GM21367 (cell line): ENCODE results near the gene ZNF343.
"Not testable (repeated sequence)": the region's sequence is repeated elsewhere in the genome, so short reads cannot be mapped to it uniquely, and the experiment has no call there.

Source experiments
- ATAC-seq: cut with Tn5 transposase; IDR thresholded peaks from one replicate; pipeline ENCODE4 v1.9.1; 2021; ENCODE audit not compliant: unreplicated experiment

ZNF343 gene

DNA sequence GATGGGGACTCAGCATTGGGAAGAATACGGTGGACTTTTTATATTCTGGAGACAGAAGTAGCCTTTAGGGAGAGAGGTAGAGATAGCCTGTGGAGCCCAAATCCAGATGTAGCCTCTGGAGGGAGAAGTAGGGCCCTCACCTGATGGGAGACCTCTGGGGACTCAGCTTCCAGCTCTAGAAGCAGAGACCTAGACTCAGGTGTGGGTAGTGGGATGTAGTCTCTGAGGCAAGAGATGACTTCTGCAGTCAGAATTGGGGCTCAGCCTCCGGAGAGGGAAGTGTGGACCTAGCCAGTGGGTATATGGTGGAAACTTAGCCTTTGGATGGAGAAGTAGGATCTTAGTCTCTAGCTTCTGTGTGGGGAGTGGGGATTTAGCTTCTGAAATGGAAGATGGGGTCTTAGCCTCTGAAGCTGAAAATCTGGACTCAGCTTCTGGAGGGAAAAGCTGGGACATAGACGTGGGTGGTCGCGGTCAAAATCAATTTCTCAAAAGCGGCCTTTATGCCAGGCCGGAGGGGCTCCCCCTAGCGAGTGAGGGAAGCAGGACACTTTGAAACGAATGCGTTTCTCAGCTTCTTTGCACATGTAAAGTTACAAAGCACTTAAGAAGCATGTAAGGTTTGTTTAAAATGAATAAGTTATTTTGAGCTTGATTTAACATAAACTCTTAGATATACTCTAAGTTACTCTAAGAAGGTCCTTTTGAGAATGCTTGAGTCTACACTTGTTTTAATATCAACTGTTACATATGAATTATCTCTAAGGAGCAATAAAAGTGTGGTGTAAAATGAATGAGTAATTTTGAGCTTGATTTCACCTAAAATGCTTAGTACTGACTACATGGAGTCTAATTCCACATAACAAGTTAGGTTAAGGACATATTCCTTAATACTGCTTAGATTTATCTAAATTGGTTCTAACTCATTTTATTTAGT, 12.9 kb upstream of the ZNF343 start:
- ATAC-seq, result no peak

- ATAC-seq, result no peak
Observed at GRCh38 chr20:2520617-2521016, 11.9 kb upstream of the ZNF343 start.

DNA sequence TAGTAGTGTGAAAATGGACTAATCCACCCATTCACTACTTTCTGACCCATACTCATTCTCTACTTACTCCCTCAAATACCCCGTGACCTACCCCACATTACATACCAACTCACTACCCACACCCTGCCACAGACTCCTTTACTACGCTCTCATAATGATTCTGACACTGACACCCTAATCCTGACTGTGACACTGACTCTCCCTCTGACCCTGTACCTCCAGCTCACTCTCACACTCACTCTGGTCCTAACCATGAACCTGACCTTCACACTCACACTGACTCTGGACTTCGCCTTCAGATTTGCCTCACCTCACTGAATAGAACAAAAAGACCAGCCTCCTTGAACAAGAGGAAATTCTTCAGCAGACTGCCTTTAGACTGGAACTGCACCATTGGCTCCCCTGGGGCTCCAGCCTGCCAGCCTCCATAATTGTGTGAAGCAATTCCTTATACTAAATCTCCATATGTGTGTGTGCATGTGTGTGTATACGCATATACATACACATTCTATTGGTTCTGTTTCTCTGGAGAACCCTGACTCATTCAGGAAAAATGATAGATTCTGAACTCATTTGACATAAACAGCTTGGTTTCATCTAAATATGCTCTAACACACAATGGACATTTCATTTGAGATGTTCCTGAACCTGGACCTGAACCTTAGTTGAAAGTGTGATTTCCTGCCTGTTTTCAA, 10.5 kb upstream of the ZNF343 start:
- no peak for ATAC-seq

- ATAC-seq, result no peak
Observed at GRCh38 chr20:2518558-2518957, 9.8 kb upstream of the ZNF343 start.

DNA sequence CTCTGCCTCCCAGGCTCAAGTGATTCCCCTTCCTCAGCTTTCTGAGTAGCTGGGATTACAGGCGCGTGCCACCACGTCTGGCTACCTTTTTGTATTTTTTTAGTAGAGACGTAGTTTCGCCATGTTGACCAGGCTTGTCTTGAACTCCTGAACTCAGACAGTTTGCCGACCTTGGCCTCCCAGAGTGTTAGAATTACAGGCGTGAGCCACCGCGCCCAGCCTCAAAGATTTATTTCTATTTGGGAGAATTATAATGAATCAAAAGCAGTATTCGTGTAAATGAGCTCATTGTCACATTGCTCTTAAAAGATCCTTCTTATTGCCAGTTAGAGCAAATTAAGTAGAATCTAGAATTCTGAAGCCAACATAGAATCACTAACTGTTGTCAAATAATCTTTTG, 9.4 kb upstream of the ZNF343 start:
- ATAC-seq, result no peak

DNA sequence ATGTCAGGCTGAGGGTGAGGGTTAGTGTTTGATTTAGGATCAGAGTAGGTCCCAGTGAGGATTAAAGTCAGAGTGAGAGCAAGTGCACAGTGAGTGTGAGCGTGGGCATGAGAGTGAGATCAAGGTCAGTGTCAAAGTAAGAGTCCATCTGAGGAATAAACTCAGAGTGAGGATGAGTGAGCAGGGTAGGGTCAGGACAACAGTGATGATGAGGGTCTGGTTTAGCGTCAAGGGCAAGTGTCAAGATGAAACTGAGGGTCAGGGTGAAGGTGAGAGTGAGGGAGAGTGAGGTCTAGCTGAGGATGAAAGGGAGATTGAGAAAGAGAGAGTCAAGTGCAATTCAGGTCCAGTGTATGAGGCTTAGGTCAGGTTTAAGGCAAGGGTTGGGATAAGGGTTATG, 7.7 kb upstream of the ZNF343 start:
- ATAC-seq, result no peak

GRCh38 chr20:2515203-2515602, 6.5 kb upstream of the ZNF343 start:
- ATAC-seq, result no peak

DNA sequence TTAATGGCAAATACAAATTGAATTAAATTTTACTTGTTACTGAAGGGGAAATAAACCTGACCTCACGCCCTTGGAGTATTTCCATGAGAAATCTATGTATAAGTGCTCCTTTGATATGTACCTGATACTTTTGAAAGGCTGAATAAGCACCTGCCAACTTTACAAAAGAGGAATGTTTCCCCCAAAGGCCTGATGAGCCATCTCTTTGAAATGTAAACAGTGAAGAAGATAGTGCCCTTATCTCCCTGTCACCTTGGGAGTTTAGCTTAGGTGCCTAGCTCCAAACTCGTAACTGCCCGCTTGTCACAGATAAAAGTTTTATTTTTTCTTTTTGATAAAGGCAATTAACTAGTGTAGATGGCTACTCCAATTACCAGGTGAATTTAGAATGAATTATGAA, 1.1 kb upstream of the ZNF343 start:
- no peak for ATAC-seq

GRCh38 chr20:2509468-2509781, 710 bp upstream of the ZNF343 start:
- ATAC-seq, result no peak

DNA sequence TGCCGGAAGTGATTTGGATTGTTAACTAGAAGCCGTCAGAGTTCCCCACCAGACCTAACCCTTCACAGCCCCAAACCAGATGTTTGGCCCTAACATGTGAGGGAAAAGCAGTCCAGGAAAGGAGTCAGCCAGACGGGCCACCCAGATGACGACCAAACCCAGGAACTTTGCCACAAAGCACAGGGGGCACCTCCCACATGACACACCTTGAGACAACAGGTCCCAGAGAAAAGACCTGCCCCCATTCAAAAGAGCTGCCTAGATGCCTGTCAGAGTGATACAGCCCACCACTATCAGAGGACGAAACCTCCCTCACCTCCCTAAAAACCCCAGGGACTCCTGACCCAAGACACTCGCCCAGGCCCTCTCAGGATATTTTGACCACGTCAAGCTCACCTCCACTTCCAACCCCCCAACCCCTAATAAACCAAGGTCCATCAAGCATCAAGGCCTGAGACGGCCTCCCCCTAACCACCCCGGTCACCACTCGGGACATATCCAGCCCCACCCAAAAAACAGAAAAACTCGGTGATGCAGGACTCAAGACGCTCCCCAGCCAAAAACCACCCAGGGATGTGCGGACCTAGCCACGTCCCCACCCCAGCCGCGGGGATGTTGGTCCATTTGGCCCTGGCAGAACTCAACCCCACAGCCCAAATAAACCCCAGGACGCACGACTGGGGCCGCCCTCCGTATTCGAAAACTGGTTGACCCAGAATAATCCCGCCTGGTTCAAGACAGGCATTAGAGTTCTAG, 662 bp downstream of the ZNF343 start:
- ATAC-seq, result no peak

DNA sequence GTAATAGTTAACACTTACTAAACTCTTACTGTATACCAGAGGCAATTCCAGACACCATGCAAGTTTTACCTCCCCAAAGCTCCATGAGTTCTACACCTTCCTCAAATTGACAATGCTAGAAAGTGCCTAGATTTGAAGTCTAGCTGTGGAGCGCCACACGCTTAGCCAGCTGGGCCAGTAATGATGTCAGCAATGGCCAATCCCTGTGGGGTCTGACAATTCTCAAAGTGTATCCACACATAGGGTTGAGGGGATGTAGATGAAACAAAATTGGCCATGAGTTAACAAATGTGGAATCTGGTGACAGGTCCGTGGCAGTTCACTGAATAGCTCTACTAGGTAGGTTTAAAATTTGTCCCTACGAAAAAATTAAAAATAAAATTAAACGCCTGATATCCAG, 1.3 kb downstream of the ZNF343 start:
- ATAC-seq, result no peak

DNA sequence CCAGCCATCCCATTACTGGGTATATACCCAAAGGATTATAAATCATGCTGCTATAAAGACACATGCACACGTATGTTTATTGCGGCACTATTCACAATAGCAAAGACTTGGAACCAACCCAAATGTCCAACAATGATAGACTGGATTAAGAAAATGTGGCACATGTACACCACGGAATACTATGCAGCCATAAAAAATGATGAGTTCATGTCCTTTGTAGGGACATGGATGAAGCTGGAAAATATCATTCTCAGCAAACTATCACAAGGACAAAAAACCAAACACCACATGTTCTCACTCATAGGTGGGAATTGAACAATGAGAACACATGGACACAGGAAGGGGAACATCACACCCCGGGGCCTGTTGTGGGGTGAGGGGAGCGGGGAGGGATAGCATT, 2.3 kb downstream of the ZNF343 start:
- ATAC-seq, result not testable (repeated sequence)

DNA sequence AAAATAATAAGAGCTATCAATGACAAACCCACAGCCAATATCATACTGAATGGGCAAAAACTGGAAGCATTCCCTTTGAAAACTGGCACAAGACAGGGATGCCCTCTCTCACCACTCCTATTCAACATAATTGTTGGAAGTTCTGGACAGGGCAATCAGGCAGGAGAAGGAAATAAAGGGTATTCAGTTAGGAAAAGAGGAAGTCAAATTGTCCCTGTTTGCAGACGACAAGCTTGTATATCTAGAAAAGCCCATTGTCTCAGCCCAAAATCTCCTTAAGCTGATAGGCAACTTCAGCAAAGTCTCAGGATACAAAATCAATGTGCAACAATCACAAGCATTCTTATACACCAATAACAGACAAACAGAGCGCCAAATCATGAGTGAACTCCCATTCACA, 3.9 kb downstream of the ZNF343 start:
- not testable (repeated sequence) for ATAC-seq

DNA sequence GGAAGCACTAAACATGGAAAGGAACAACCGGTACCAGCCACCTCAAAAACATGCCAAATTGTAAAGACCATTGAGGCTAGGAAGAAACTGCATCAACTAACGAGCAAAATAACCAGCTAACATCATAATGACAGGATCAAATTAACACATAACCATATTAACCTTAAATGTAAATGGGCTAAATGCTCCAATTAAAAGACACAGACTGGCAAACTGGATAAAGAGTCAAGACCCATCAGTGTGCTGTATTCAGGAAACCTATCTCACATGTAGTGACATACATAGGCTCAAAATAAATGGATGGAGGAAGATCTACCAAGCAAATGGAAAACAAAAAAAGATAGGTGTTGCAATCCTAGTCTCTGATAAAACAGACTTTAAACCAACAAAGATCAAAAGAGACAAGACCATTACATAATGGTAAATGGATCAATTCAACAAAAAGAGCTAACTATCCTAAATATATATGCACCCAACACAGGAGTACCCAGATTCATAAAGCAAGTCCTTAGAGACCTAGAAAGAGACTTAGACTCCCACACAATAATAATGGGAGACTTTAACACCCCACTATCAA, 5.8 kb downstream of the ZNF343 start:
- not testable (repeated sequence) for ATAC-seq

DNA sequence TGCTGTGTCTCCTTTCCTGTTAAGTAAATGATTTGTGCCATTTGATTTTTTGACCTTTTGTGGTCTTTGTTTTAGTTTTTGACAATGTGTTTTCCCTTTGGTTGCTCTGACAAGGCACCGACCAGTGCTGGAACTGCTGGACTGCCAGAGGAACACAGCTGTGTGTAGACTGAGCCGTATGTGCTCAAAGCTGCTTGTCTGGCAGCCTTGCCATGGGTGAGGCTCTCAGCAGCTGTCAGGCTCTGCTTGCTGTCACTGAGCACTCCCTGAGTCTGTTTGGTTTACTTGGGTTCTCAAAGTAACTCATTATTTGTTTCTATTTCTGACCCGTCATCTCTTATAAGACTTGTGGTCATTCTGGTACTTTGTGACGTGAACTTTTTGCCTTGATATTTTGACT, 23.1 kb downstream of the ZNF343 start:
- no peak for ATAC-seq

DNA sequence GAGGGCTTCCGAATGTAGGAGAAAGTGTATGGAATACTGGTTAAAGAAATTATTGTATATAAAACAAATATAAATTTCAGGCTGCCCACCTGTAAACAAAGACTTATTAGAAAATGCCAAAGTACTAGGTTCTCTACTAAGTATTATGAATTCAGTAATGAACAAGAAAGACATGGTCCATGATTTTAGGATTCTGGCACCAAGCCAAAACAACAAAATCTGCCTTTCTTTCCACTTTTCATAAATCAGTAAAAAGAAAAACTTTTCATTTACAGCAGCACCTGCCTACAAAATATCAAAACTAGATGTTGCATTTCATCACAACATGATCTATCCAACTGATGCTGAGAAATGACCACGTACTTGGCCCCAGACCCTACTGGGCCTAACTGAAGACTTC, 23.6 kb downstream of the ZNF343 start:
- ATAC-seq, result no peak

GRCh38 chr20:2483504-2483903, 25.2 kb downstream of the ZNF343 start:
- no peak for ATAC-seq

DNA sequence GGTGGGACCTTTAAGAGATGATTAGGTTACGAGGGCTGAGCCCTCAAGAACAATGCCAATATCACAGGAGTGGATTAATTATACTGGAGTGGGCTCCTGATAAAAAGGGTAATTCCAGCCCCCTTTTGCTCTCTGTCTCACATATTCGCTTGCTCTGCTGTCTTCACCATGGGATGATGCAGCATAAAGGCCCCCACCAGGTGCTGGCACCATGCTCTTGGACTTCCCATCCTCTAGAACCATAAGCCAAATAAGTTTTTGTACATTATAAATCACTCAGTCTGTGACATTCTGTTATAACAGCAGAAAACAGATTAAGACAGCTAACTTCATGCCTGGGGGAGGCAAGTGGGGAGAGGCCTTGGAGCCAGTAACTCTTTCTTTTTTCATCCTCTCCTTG, 28.3 kb downstream of the ZNF343 start:
- no peak for ATAC-seq

- ATAC-seq, result no peak
Observed at GRCh38 chr20:2476742-2477615, 31.7 kb downstream of the ZNF343 start.
